Natural killer cell (primary cell): Measurements from ENCODE around the gene PDXK. TPM values are rescaled to one million over a fixed set of nuclear protein-coding genes. Genes with fewer than 3 reads are reported as not detected.

Source experiments
- ATAC-seq, 3 donors: fragments of 150-1000 bp in 2 of 3; fragments of 200-7000 bp in 1 of 3; cut with Tn5 transposase; 1 replicate in 1 of 3; 2 replicates in 2 of 3; pipeline ENCODE4 v1.10.0; 2021; ENCODE audit warnings: mild to moderate bottlenecking in 2 of 3, moderate library complexity in 2 of 3
- DNase-seq, 2 donors: peaks; one replicate each; pipeline versions ENCODE4 v3.0.0 to v3.0.0-alpha.2; 2013 to 2021; ENCODE audit warnings: mixed read lengths in 1 of 2
- H3K27ac ChIP-seq: one replicate; pipeline ENCODE4 v1.5.1; 2013; ENCODE audit warnings: mild to moderate bottlenecking, low read length
- H3K27me3 ChIP-seq: one replicate; pipeline ENCODE4 v1.6.1; 2013; ENCODE audit warnings: low read length; ENCODE audit not compliant: control insufficient read depth, insufficient read depth
- H3K36me3 ChIP-seq: one replicate; pipeline ENCODE4 v1.6.1; 2013; ENCODE audit warnings: low read length; ENCODE audit not compliant: control insufficient read depth, insufficient read depth
- H3K4me1 ChIP-seq: one replicate; pipeline ENCODE4 v1.6.1; 2013; ENCODE audit warnings: low read length; ENCODE audit not compliant: control insufficient read depth, insufficient read depth
- H3K4me3 ChIP-seq: one replicate; pipeline ENCODE4 v1.5.1; 2013; ENCODE audit warnings: low read length
- H3K9me3 ChIP-seq: one replicate; pipeline ENCODE4 v1.6.1; 2013; ENCODE audit warnings: low read length; ENCODE audit not compliant: control insufficient read depth, insufficient read depth
- H3K27ac Mint-ChIP-seq, 2 donors: one replicate each; pipeline ENCODE4 v1.8.0; 2022; ENCODE audit warnings: mild to moderate bottlenecking in 2 of 2, mixed read lengths in 2 of 2, moderate library complexity in 1 of 2
- H3K27me3 Mint-ChIP-seq, 2 donors: one replicate each; pipeline ENCODE4 v1.8.0; 2022; ENCODE audit warnings: low read depth in 2 of 2, mixed read lengths in 2 of 2
- H3K36me3 Mint-ChIP-seq: one replicate; pipeline ENCODE4 v1.8.0; 2022; ENCODE audit warnings: mixed read lengths
- H3K4me1 Mint-ChIP-seq, 2 donors: one replicate each; pipeline ENCODE4 v1.8.0; 2022; ENCODE audit warnings: mixed read lengths in 2 of 2
- H3K4me3 Mint-ChIP-seq: one replicate; pipeline ENCODE4 v1.8.0; 2022; ENCODE audit warnings: mild to moderate bottlenecking, moderate library complexity, mixed read lengths
- H3K9me3 Mint-ChIP-seq, 2 donors: one replicate each; pipeline ENCODE4 v1.8.0; 2022; ENCODE audit warnings: mixed read lengths in 2 of 2
- WGBS: methylation state at CpG from one replicate; pipeline ENCODE4 v1.1.7; 2013; ENCODE audit warnings: missing lambda C conversion rate; ENCODE audit not compliant: insufficient coverage; 5-methylcytosine and 5-hydroxymethylcytosine counted together
- intact Hi-C: fragments of 100-400 bp; cut with micrococcal nuclease; formaldehyde crosslinking; loops from one replicate; pipeline ENCODE4 v1.14.2; 2022
- total RNA-seq, 4 donors: library from RNA; stranded (reverse); fragments of 120-200 nt in 1 of 4; gene quantifications; one replicate each; pipeline versions ENCODE4 v1.2.3 to v1.2.4, GENCODE V29; 2013 to 2022
- TF ChIP-seq, protein P1 (sequence below): fragments of 200-600 bp; IDR thresholded peaks from one replicate; pipeline ENCODE4 v1.8.0; 2022; ENCODE audit warnings: antibody characterized with exemption

The PDXK gene
- total RNA-seq = 10 to 100 TPM; 73.8 to 77.0 (median 74.6) TPM
- total RNA-seq (2013) = 46.1 TPM

DNA sequence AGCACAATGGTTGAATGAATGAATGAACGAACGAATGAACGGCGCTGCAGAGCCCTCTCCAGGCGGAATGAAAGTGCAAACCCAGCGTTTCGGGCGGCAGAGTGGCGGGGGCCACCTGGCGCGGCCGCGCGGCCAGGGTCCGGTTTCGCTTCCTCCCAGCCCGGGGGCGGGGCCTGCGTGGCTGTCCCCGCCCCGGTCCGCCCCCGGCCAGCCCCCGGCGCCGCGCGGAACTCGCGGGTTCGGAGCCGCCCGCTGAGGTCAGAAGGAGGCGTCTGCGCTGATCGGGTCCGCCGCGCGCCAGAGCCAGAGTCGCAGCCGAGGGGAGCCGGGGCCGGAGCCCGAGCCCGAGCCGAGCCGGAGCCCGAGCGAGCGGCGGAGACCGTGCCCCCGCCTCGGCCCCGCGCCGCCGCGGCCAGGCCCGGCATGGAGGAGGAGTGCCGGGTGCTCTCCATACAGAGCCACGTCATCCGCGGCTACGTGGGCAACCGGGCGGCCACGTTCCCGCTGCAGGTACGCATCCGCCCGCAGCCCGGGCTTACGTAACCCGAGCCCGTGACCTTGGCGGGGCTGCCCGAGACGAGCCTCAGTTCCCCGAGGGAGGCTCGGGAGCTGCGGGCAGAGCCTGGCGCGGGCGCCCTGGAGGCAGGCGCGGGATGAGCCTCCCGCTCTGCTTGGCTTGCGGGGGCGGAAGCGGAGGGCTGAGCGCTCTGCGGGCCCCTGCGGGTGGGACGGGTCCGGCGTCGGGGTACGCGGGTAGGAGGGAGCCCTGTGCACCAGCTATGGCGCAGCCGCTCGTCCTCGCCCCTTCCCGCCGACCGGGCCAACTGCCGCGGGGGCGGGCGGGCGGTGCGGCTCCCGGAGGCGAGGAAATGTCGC, at the start of gene PDXK:
Gene PDXK (plus strand): TSS at position 258 of the 876 bp plus-strand sequence. CDS start 166 bp downstream, at position 424.
- under 1% methylated on average over 117 of the region's 117 CpGs for WGBS
- Mint-ChIP-seq H3K27ac (peak within 1 kb of the TSS; percentile 53 to 78), H3K27me3 (peaks cover 0 to 2% of the 10 kb centered on the region in 2 donors), H3K4me1 (peaks cover 15 to 39% of the 10 kb centered on the region in 2 donors), H3K4me3 (peak within 1 kb of the TSS; percentile 84), H3K9me3 (no peaks in the 10 kb centered on the region), H3K36me3 (no peaks in the 10 kb centered on the region)
- H3K4me3 ChIP-seq = peak within 1 kb of the TSS; percentile 74
- peaks cover 8% of the 10 kb centered on the region for H3K36me3 ChIP-seq
- intact Hi-C loops = loop anchor here (1.0 kb wide), 1 partner anchor 9 kb away; no protein-coding TSS in a partner anchor
- H3K27me3 ChIP-seq = no peaks in the 10 kb centered on the region
- H3K9me3 ChIP-seq = no peaks in the 10 kb centered on the region
- peaks cover 35% of the 10 kb centered on the region for H3K4me1 ChIP-seq
- peak within 1 kb of the TSS; percentile 54 for H3K27ac ChIP-seq
- DNase-seq = peak; percentile 81 to 90
- ATAC-seq = peak; percentile 86 to 94 (median 89)
- TF ChIP-seq, protein P1, sequence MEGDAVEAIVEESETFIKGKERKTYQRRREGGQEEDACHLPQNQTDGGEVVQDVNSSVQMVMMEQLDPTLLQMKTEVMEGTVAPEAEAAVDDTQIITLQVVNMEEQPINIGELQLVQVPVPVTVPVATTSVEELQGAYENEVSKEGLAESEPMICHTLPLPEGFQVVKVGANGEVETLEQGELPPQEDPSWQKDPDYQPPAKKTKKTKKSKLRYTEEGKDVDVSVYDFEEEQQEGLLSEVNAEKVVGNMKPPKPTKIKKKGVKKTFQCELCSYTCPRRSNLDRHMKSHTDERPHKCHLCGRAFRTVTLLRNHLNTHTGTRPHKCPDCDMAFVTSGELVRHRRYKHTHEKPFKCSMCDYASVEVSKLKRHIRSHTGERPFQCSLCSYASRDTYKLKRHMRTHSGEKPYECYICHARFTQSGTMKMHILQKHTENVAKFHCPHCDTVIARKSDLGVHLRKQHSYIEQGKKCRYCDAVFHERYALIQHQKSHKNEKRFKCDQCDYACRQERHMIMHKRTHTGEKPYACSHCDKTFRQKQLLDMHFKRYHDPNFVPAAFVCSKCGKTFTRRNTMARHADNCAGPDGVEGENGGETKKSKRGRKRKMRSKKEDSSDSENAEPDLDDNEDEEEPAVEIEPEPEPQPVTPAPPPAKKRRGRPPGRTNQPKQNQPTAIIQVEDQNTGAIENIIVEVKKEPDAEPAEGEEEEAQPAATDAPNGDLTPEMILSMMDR = no peak

DNA sequence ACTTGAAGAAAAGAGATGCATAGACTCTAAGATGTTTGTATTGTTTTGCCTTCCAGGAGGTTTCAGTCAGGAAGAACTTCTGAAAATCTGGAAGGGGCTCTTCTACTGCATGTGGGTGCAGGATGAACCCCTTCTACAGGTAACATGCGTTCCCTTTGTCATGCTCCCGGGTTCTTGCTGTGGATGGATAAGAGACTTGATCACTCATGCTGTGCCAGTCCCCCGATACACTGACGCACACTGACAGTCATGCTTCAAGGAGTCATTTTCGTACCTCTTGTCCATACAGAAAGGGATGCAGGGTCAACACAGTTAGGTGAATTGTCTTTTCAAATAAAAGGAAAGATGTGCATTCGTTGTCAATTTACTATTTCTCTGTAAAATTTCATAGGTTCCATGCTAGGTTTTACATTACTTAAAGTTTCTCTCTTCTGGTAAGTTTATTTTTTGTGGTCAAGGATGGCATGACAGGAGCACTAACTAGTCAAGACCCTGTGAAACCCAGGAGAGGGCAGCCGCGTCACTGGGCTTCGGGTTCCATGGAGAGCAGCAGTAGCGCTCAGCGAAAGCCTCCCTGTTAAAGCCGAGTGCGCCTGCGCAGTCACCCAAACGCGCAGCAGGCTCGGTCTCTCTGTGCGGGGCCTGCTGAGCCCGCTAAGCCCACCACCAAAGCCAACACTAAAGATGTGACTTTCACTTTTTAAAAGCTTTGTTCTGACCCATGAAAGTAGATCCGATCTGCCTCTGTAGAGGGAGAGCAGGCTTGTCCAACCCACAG, 48.9 kb upstream of the PDXK start:
- DNase-seq (no peak), ATAC-seq (no peak)
- H3K4me3 ChIP-seq = no peak overlapping the region
- no peaks in the 10 kb centered on the region for H3K36me3 Mint-ChIP-seq
- WGBS = 91% methylated on average over 20 of the region's 20 CpGs
- no peaks in the 10 kb centered on the region for H3K9me3 ChIP-seq
- no peaks in the 10 kb centered on the region for H3K9me3 Mint-ChIP-seq
- peaks cover 12 to 19% of the 10 kb centered on the region in 2 donors for H3K4me1 Mint-ChIP-seq
- no peaks in the 10 kb centered on the region for H3K27me3 ChIP-seq
- TF ChIP-seq, protein P1 = no peak
- no peak overlapping the region for H3K27ac Mint-ChIP-seq
- peaks cover 31% of the 10 kb centered on the region for H3K36me3 ChIP-seq
- intact Hi-C loops = no loop called here
- no peaks in the 10 kb centered on the region for H3K27me3 Mint-ChIP-seq
- no peaks in the 10 kb centered on the region for H3K4me1 ChIP-seq
- no peak overlapping the region for H3K4me3 Mint-ChIP-seq
- H3K27ac ChIP-seq = no peak overlapping the region

DNA sequence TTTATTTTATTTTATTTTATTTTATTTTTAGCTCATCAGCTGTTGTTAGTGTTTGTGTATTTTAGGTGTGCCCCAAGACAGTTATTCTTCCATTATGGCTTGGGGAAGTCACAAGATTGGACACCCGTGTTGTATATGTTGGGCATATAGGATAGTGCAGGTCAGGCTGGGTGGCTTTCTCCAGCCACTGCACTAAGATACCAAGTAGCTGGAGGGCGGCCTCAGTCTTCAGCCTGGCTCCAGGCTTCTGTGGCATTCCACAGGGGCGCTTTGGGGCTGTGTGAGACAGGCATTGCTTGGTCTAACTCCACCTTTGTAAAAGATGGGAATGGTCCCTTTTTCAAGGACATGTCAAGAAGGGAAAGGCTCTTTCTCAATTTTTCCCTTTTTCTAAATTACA, 43.1 kb upstream of the PDXK start:
- DNase-seq (no peak), ATAC-seq (no peak)
- Histone ChIP-seq H3K36me3 (peaks cover 49% of the 10 kb centered on the region), H3K9me3 (no peaks in the 10 kb centered on the region), H3K27ac (no peak overlapping the region), H3K4me1 (no peaks in the 10 kb centered on the region), H3K27me3 (no peaks in the 10 kb centered on the region), H3K4me3 (no peak overlapping the region)
- Mint-ChIP-seq H3K36me3 (peaks cover 18% of the 10 kb centered on the region), H3K9me3 (no peaks in the 10 kb centered on the region), H3K4me1 (peaks cover 5 to 14% of the 10 kb centered on the region in 2 donors), H3K4me3 (no peak overlapping the region), H3K27ac (no peak overlapping the region), H3K27me3 (no peaks in the 10 kb centered on the region)
- WGBS = 95% methylated on average over 3 of the region's 3 CpGs
- intact Hi-C loops = no loop called here
- TF ChIP-seq, protein P1 = no peak
